SHP77 (cell line): ENCODE results near the gene WNT9A.

Experiments
- DNase-seq, 2 experiments: peaks; one replicate each; lab custom pipeline; 2025; lab: John Stamatoyannopoulos, UW

Gene WNT9A

DNA sequence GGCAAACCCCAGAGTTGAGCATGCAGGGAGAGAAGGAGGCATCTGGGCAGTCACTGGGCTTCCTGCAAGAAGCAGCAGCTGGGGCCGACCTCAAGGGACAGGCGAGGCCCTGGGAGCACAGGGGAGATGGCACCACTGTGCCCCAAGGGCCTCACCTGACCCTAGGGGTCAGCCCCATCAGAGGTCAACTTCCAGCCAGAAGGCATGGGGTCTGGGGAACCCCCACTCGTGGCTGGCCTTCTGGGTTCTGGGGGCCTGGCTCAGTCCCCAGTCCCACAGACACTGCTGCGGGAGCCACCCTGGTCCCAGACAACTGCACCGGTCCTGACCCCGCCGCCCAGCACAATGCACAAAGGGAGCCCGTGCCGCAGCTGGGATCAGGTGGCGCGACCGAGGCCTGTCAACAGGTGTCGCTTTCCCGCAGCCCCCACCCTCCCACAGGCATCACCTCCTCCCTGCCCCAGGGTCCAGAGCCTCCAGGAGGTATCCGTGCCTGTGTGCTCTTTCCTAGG, 6.2 kb downstream of the WNT9A start:
- no peak for DNase-seq

DNA sequence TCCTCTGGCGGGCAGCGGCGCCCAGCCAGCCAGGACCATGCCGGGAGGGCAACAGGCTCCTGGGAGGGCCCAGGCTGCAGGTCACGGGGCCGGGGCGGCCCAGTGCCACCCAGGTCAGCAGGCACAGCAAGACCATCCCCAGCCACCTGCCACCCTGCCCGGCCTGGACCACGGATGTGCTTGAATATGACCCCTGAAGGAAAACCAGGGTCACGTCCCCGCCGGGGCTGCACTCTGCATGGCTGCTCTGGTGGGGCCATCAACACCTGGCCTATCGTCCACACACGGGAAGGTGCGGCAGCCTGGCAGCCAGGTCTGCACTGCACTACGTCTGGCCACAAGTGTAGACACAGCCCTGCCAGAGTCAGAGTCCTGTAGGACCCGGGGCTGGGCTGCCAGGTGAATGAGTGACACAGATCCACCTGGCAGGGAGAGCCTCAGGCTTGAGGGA, 6.9 kb downstream of the WNT9A start:
- no peak for DNase-seq

DNA sequence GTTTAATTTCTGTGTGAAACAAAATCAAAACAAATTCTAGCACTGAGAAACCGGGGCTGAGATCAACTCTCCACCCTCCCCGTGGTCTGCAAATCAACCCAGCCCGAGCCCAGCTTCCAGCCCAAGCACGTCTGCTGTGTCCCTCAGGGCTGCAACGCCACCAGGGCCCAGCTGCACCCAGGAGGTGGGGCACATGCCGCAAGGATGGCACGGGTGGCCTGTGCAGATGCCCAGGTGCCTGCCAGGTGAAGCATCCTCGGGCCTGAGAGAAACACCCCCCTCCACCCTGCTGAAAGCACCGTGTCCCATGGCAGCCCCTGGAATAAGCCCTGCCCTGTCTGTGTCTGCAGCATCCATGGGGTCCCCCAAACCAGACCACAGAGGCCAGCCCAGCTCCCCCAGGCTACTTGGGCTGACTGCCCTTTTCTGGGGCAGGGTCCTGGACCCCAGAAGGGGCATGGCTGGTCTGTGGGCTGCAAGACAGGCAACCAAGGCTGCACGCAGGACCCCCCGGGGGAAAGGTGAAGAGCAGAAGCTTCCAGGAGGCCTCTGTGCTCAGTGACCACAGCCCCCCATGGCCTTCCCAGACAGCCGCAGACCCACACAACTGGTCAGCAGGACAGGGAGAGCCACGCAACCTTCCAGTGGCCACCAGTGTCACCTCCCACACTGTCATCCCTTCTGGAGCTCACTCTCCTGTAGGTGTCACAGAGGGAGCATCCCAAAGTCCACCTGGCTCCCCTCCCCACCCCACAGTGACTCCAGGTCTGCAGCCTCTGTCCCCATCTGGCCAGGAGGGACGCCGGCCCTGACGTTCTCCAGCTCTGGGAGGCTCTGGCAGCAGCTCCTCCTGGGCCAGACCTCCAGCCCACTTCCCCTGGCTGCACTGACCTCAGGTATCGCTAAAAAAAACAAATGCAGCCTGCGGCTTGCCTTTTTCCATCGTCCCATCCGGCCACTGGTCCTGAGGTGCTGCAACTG, 7.7 kb downstream of the WNT9A start:
- DNase-seq, result no peak

DNA sequence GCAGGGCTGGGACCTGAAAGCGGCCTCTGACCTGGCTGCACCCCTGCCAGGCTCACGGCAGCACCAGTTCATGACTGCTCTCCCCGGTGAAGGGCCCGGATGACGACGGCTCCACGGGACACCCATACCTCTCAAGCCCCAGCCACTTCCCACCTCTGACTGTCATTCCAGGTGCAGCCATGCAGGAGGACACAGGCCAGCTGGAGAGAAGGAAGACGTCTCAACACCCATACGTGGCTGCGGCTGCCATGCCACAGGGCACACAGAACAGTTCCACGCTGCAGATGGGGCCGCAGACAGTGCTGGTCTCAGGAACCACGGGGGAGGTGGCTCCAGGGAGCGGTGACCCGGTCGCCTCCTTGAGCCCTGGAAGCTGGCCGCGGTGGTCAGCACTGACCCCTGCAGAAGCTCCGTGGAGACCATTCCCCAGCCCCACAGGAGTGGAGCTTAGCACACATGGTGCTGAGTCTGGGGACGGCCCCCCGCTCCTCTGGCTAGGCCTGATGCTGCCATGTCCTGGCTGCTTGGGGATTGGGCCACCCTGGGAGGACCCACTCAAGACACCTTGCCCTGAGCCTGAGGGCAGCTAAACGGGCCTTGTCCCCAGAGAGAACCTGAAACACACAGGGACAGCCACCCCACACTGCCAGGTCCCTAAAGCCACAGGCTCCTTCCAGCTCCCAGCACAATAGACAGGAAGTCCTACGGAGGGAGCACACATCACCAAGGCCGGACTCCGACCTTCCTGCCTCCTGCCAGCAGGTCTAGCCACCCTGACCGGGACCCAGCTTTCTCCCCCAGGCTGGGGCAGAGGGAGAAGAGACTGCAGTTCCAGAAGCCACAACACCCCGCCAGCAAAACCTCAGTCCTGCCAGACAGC, 8.6 kb downstream of the WNT9A start:
- no peak for DNase-seq

DNA sequence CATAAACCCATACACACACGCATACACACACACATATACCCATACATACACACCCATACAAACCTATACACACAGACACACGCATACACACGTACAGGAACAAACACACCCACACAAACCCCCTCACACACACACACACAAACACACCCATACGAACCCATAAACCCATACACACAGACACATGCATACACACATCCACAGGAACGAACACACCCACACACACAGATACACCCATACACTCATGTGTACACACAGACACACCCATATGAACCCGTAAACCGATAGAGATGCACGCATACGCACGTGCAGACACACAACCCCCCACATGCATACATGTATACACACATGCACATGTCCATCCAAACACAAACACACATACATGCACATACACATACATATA, 9.5 kb downstream of the WNT9A start:
- no peak for DNase-seq

DNA sequence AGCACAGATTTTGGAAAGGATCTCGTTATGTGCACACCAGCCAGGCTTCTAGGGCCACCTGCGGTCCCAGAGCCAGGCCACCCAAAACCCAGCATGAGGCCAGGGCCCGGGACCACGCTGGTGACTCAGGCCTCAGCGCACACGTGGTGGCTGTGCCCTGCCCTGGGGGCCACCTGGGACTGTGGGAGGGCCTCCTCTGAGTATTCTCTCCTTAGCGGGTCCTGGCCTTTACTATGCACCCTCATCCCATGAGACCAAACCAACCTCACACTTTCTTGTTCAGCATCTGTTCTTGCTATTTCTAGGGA, 9.9 kb downstream of the WNT9A start:
- no peak for DNase-seq

DNA sequence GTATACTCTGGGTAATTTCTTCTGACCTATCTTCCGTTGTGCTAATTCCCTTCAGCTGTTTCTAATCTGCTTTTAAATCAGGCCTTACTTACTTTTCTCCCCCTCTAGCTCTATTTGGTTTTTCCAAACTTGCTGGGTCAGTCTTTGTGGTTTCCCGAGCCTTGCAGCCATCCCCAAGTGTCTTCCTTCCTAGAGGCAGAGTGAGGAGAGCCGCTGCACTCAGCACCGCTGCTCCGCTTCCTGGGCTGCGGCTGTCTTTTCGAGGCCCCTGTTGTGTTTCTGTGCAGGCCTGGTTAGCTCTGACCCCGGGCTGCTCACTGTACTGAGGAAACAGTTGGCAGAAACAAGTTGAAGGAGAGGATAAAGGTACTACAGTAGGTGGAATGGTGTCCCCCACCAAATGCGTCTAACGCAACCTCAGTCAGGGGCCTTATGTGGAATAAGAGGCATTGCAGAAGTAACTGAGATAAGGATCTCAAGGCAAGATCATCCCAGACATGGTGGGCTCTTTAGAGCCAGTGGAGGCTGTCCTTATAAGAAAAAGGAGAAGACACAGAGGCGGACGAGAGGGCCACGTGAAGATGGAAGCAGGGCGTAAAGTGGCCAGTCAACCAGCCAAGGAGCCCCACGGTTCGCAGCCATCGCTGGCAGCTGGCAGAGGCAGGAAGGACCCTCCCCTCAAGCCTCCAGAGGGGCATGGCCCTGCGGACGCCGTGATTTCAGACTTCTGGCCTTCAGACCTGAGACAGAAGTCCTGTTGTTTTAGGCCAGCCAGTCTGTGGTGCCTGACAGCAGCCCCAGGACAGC, 10.5 kb downstream of the WNT9A start:
- DNase-seq, result no peak

DNA sequence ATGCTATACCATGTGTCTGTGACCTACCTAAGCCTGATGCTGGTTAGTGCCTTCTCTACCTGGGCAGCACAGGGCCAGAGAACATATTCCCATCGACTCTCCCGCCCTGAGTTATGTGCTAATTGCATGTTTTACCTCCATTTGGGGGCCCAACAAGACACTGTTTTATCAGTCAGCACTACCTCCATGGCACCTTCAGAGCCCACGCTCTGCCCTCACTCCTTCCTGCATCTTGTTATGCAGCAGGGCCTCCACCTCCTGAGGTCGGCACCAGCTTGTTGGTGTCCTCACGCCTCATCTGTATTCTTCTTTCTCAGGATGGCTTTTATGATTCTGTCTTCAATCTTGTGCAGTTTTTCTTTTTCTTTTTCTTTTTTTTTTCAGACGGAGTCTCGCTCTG, 11.9 kb downstream of the WNT9A start:
- DNase-seq, result no peak

DNA sequence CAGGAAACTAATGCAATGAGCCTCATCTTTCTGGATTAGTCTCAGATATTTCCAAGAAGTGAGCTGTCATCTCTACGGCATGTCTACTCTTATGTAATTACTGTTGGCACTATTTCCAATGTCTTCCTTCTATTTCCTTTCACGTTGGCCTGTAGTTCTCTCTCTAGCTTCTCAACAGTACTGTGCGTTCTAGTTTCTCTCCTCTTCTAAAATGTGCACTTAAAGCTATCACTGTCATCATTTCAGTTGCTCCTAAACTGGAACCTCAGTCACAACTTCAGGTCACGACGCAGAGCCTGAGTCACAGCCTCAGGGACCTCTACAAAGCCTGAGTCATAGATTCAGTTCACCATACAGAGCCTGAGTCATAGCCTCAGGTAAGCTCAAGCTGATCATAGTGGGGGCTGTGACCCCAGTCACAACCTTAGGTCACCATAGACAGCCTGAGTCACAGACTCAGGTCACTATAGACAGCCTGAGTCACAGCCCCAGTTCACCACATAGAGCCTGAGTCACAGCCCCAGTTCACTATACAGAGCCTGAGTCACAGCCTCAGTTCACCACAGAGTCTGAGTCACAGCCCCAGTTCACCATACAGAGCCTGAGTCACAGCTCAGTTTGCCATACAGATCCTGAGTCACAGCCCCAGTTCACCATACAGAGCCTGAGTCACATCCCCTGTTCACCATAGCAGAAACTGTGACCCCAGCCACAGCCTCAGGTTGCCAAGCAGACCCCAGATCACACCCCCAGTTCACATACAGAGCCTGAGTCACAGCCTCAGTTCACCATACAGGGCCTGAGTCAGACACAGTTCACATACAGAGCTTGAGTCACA, 13.0 kb downstream of the WNT9A start:
- no peak for DNase-seq

DNA sequence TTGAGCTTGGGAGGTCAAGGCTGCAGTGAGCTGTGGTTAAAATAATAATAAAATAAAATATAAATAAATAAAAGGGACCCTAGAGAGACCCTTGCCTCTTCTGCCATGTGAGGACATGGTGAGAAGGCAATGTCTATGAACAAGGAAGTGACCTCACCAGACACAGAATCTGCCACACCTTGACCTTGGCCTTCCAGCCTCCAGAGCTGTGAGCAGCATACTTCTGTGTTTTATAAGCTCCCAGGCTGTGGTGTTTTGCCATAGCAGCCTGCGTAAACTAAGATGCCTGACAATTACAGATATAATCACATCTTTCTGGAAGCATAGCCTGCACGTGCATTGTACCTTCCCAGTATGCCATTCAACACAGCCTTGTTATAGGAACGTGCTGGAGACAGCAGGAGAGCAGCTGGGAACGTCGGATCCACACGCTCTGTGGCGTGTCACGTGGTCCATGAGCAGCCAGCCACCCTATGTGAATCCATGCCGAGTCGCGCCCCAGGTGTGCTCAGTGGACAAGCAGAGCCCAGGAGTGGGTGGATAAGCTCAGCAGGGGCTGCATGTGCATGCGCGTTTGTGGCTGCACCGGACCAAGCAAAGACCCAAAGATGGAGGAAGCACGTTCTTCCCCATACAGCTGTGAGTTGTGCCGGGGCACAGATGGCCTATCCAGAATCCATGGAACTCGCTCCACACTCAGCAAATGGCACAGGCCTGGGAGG, 17.8 kb downstream of the WNT9A start:
- no peak for DNase-seq

DNA sequence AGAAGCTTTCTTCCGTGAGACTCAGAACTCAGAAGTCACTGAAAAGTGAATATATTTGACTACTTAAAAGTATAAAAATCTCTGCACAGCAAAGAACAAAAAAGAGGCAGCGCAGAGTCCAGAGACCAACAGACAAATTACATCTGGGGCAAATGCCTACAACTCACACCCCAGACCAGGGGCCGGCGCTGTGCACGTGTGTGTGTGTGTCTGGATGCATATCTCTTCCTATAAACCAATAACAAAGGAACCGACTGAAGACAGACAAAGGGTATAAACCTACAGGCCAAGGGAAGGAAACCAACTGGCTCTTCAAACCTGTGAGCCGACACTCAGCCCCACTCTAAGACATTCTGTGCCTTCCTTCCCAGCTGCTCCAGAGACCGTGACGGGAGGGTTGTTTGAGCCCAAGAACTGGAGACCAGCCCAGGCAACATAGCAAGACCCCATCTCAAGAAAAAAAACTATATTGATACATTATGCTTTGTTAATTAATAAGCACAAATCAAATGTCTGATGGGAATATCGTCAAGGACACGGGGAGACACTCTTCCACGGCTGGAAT, 18.8 kb downstream of the WNT9A start:
- no peak for DNase-seq

DNA sequence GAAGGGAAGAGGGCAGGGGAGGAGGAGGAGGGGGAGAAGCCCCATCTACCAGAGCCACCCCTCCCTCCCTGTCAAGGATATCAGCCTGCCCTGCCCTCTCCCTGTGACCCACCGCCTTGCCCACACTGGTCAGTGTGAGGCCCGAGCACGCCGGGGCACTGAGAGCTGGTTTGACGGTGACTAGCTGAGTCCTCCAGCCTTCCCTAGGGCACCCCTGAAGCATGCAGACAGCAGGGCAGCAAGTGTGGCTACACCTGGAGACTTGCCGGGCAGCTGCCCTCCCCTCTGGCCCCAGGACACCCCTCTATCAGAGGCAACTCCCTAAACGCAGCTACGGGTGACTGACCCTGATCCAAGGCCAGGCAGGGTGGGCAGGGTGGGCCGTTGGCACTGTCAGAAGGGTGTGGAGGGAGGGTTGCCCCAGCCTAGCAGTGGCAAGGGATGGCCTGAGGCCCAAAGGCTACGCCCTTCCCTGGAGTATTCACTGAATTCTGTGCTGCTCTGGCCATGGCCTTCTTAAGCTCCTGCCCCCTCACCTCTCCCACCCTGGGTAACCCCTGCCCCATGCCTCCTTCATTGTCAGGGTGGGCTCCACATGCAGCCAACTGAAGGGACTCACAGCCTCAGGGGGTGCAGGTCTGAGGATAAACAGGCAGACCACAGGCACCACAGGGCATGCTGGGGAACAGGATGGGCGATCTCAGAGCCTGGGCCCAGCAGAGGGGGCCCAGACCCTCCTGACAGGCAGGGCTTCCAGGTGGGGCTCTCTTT, 19.6 kb downstream of the WNT9A start:
- DNase-seq, result no peak

DNA sequence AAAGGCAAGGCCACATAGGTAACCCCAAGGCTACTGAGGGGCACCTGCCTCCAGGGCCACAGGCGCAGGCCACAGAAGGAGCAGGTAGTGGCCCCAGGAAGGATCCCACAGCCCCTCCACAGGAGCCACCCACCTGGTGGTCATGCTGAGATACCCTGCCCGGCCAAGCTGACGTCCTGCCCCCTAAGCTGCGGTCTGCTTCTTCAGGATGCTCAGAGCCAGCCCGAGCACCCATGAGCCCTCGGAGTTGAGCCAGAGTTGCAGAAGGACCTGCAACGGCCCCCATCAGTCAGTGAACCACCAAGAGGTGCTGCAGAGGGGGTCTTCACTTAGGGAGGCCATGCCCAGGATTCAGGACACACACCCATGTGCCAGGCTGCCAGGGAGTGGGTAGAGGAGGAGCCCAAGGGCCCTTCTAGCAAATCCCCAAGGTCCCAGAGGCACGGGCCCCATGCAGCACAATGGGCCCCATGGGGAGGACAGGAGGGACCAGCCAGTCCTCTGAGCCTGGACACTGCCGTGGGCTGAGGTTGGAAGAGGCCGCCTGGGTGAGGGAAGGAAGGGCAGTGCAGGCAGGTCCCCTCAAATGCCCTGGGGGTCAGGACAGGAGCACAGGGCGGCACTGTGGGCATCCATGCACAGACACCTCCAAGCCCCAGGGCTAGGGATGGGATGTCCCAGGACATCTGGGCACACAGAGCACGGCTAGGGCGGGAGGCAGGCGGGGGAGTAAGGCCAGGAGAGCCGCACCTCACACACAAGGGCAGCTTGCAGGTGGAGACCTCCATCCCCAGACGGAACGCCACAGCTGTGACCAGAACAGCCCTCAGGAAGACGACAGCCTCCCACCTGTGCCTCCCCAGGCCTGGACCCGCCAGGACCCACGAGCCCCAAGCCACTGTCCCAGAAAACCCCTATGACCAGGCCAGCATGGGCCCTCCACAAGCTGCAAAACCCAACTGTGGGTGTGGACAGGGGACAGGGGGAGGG, 20.5 kb downstream of the WNT9A start:
- no peak for DNase-seq

DNA sequence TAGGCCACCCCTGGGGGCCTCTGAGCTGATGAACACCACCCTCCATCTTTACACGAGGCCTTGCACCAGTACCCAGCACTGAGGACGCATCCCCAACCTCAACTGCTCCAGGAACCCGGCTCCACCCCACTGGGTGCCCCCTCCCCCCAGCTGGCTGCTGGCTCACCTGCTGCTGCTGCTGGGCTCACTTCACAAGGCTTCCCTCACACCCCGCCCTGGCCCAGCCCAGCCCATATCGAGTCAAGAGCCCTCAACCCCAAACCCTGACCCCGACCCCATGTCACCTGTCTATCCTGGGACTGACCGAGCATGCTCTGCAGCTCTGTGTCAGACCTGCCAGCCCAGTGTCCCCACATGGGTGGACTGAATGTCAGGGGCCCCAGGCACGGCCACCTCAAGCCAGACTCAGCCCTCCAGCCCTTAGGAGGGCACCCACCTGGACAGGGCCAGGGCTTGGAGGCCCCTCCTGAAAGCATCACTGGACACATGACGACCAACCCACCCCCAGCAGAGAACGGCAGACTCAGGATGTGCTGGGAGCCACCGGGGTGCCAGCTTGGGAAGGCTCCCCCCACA, 21.4 kb downstream of the WNT9A start:
- no peak for DNase-seq

DNA sequence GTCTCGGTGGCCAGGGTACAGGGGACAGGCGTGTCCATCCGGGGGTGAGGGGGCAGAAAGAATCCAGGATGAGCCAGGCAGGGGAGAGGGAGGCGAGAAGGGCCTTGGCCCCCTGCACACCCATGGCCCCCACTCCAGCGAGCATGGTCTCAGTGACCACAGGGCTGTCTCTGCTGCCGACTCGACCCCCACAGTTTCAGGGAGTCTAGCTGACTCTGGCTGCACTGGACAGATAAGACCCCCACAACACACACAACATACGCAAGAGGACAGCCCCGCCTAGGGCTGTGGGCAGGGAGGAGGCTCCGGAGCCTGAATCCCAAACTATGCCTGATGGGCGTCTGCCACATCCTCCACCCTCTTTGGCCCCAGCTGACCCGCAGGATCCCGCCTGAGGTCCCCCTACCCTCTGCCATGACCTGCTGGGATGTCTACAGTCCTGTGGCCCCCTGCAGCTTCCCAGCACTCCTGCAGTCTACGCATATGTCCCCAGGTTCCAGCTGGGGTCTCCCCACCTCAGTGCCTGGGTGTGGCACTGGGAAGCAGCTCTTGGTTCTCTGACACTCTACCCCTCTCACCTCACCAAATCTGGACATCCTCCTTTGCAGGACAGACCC, 22.0 kb downstream of the WNT9A start:
- DNase-seq, result no peak

DNA sequence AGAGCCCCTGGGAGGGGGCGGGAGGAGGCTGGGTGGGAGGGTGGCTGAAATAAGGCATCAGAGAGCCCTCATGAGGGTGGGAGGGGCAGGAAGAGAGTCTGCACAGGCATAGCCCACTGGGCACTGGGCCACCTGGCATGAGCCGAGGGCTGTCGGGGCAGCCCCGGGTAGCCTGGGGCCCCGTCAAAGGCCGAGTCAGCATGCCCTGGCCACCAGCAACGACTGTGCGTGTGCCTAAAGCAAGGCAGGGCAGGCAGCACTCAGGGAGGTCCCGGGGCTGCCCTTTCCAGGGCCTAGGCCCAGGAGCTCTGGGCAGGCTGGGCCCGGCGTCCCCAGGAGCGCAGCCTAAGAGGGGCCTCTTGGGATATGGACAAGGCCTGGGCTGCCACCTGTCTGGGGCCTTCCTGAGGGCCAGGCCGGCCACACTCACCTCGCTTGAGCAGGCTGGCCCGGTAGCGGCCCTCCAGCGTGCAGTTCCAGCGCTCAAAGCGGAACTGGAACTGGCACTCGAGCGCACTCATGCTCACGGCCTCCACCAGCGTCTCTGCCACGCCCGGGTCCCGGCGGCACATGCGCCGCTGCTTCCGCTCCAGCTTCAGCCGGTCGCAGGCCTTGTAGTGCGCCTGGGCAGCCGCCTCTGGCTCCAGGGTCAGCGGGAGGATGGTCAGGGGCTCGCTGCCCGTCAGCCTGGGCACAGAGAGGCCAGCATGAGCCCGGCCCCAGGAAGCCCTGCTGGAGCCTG, 22.7 kb downstream of the WNT9A start:
- no peak for DNase-seq
